GM19193 (cell line): ENCODE results near the gene NPBWR2.

ENCODE experiments used
- POLR2A ChIP-seq: IDR thresholded peaks from 4 replicates; pipeline ENCODE4 v1.6.1; 2011; ENCODE audit not compliant: insufficient read depth, insufficient read length; ENCODE audit errors: extremely low read depth

NPBWR2 gene

DNA sequence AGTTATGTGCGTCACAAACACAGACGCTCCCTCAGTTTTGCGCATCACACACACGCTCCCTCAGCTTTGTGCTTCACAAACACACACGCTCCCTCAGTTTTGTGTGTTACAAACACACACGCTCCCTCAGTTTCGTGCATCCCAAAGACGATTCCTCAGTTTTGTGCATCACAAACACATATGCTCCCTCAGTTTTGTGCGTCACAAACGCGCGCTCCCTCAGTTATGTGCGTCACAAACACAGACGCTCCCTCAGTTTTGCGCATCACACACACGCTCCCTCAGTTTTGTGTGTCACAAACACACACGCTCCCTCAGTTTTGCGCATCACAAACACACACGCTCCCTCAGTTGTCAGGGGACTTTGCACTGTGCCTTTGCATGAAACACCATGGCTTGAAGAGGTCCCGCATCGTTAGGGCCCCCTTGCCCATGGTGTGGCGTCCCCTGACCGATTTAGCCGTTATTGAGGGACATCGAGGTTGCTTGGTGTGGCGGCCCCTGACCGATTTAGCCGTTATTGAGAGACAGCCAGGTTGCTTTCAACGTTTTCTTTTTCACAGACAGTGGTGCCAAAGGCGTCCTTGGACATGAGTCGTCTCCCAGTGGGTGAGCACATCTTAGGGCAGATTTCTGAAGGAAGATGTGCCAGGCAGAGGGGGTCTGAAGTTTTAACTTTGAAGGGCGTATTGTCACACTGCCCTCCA is 28.8 kb upstream of the NPBWR2 start:
- no peak for TF ChIP-seq POLR2A

DNA sequence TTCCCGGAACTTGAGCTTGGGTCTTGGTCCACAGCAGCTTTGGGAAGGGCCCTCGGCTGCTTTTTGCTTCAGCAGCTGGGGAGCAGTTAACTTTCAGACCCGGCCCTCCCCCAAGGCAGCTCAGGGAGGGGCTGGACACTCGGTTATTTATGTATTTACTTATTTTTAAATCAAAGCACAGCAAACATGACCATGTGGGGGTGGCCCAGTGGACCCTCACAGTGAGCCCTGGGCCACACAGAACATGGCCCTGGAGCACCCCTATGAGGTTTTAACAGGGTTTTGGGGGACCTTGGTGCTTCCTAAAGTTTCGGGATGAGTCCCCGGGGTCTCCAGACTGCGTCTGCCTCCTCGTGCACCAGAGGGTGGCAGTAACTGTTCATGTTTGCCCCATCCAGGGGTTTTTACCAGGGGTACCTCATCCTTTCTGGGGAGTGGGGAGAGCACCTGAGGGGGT is 26.6 kb upstream of the NPBWR2 start:
- no peak for TF ChIP-seq POLR2A

- no peak for TF ChIP-seq POLR2A
Observed at GRCh38 chr20:64131406-64131805, 24.0 kb upstream of the NPBWR2 start.

DNA sequence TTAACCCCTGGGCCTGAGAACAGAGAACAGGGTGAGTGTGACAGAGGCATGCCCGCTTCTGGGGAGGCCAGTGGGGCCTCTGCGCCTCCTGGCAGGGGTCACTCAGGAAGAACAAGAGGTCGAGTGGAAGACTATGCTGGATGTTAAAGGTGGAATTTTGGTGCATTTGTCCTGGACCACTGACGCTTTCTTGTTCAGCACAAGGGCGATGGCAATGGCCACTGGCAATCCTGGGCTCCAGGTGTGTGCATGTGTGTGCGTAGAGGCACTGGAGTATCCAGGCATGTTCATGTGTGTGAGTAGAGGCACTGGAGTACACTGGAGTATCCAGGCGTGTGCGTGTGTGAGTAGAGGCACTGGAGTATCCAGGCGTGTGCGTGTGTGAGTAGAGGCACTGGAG is 23.5 kb upstream of the NPBWR2 start:
- TF ChIP-seq POLR2A: no peak

GRCh38 chr20:64130271-64130670 is 22.9 kb upstream of the NPBWR2 start:
- TF ChIP-seq POLR2A: no peak

DNA sequence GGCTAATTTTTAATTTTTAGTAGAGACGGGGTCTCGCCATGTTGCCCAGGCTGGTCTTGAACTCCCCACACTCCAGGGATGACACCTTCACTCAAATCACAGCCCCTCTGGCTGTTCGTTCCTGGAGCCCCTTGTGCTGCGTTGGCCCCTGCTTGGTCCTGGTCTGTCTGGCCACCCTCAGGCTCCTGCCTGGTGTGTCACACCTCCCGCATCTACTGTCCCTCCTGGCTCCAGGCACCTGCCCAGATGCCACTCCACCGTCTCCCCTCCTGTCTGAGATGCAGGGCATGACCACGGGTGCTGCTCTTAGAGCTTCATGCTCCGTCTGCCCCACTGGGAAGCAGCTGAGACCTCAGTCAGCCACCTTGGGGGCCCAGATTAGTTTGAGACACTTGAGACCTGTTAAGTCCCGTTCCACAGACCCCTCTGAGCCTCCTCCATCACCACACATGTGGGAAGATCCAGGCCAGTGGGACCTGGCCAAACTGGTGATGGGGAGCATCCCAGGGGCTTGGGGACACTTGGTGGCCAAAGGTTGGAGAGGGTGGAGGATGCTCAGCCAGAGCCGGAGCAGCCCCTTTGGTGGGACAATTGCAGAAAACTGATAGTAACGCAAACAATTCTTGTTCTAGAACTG is 21.9 kb upstream of the NPBWR2 start:
- TF ChIP-seq POLR2A: no peak

GRCh38 chr20:64121586-64121985 is 14.2 kb upstream of the NPBWR2 start:
- no peak for TF ChIP-seq POLR2A

GRCh38 chr20:64119681-64120341 is 12.4 kb upstream of the NPBWR2 start:
- TF ChIP-seq POLR2A: no peak

- no peak for TF ChIP-seq POLR2A
Observed at GRCh38 chr20:64119301-64119680, 11.9 kb upstream of the NPBWR2 start.

DNA sequence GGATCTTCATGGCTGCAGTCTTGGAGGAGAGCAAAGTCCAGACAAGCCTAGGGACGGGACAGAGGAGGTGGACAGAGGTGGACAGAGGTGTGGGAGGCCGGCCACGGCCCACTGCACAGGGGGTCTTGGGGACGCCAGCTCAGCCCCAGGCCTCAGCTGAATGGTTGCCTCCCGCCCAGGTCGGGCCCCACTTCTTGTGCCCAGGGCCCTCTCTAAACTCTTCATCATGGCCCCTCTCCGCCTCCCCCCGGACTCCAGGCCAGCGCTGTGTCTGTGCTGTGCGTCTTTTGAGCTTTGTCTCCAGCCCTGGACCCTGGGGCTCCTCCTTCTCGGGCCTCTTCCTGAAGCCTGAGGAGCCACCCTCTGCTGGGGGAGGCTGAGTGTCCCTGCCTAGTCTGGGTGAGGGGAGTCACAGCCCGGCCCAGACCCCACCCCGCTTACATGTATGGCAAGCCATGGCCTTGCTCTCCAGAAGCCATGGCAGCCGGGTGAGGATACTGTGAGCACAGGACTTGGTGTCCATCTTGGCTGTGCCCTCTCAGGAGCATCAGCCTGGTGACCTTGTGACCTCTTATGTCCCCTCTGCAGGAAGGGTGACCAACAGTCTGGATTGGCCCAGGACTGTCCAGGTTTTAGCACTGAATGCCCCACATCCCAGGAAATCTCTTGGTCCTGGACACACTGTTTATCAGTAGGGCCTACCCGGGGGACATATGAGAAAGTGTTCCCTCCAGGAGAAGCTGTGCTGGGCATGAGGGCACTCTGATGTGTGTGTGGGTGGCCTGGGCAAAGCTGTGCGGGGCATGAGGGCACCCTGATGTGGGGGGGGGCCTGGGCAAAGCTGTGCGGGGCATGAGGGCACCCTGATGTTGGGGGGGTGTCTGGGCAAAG is 9.4 kb upstream of the NPBWR2 start:
- no peak for TF ChIP-seq POLR2A

DNA sequence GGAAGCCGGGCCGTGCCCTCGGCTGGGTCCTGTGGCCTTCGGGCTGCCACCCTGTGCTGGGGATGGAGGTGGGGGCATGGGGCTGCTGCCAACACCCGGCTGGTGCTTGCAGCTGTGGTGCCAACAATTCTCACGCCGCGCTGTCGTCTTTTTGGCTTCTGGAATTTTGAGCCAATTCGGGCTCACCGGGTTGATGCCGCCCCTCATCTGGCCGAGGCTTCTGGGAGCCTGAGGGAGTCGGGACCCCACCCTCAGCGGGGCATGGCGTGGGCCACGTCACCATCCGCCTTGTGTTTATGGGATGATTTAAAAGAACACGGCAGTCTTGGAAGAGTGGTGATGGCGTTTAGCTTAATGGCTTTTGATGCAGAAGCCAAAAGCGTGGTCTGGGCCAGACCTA is 8.7 kb upstream of the NPBWR2 start:
- TF ChIP-seq POLR2A: no peak

DNA sequence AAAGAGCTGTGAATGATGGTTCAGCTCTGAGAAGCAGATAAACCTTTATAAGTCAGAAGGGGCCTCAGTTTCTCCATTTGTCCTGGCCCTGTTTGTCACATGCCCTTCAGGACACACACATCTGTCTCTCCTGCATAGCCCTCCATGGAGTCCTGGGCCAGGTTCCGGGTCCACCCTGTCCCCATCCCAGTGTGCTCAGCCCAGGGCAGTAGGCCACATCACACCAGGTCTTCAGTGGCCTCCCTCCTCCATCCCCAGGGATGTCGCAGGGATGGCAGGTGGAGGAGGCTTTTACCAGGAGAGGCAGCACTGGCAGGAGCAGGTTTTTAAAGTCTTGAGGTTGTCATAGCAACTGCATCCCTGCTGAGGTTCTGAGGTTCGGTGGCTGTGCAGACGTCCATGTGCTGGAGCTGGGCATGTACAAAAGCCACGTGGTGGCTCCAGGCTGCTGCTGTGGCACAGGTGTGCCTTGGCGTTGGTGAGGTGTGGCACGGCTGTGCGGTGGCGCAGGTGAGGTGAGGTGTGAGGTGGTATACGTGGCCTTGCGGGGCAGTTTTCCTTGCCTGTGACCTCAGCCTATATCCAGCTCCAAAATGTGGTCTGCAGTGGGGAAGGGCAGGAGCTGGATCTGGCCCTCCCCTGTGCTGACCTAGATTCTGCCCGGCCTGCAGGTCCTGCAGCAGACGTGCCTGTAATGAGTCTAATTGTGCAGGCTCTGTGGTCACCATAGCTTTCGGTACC is 8.0 kb upstream of the NPBWR2 start:
- TF ChIP-seq POLR2A: no peak

DNA sequence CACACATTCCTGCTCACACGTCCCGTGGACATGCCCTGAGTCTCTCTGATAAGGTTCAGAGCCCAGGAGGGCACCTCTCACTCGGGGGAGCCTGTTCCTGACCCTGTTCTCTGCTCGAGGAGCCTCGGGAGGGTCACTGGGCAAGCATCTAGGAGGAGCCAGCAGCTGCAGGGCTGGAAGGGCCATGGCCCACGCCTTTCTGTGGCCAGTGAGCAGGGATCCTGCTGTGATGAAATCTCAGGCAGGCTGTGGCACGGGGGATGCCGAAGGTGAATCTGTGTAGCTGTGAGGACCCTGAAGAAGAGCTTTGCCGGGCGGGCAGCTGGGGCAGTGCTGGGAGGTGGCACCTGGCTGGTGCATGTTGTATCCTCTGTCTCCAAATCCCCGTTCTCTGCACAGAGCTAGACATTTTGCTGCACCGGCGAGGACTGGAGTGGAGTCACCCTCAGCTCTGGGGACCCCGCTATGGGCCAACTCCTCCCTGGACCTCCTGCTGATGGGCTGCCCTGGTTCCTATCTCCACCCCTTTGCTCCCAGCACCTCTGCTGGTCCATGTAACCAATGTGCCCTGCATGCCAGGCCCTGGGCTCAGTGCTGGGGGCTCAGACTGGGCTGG is 7.1 kb upstream of the NPBWR2 start:
- TF ChIP-seq POLR2A: no peak

- TF ChIP-seq POLR2A: no peak
Observed at GRCh38 chr20:64113796-64114355, 6.5 kb upstream of the NPBWR2 start.
